OCI-LY7 (cell line): Measurements from ENCODE around the gene RPS24. TPM values are rescaled to one million over a fixed set of nuclear protein-coding genes. Genes with fewer than 3 reads are reported as not detected.

Experiments
- BruUV-seq: library from RNA; stranded (reverse); fragments of 400-500 nt; replicated peaks from 2 replicates; lab custom pipeline; 2021; lab: Mats Ljungman, UMichigan
- CTCF ChIA-PET: fragments of 300-600 bp; sonication (Branson Sonifier 250); formaldehyde crosslinking; loops from one replicate; lab custom pipeline; 2022; ENCODE audit warnings: antibody characterized with exemption; ENCODE audit not compliant: unreplicated experiment; lab: Charles Lee
- POLR2A ChIA-PET: fragments of 300-600 bp; sonication (Branson Sonifier 250); formaldehyde crosslinking; loops from one replicate; lab custom pipeline; 2022; ENCODE audit warnings: antibody characterized with exemption; lab: Charles Lee
- DNase-seq: peaks from one replicate; pipeline ENCODE4 v3.0.0-alpha.2; 2015; ENCODE audit warnings: low spot score
- H2AFZ ChIP-seq: fragments of 200-600 bp; sonication (generic), shearing (Covaris generic); 2 replicates; pipeline ENCODE4 v1.6.1; 2014; ENCODE audit warnings: mild to moderate bottlenecking, antibody characterized with exemption, low read length, moderate library complexity
- H3K27ac ChIP-seq: fragments of 200-600 bp; sonication (generic); 2 replicates; pipeline ENCODE4 v1.5.1; 2014; ENCODE audit warnings: mixed run types, low read depth, mild to moderate bottlenecking, moderate library complexity, low read length, inconsistent platforms; ENCODE audit not compliant: poor library complexity, severe bottlenecking
- H3K36me3 ChIP-seq: fragments of 200-600 bp; sonication (generic); 2 replicates; pipeline ENCODE4 v1.6.1; 2014; ENCODE audit warnings: mild to moderate bottlenecking, antibody characterized with exemption, low read length, moderate library complexity, mixed read lengths; ENCODE audit not compliant: insufficient read depth
- H3K4me1 ChIP-seq: fragments of 200-600 bp; sonication (generic); 2 replicates; pipeline ENCODE4 v1.5.1; 2014; ENCODE audit warnings: mild to moderate bottlenecking, low read length; ENCODE audit not compliant: insufficient read depth, poor library complexity, severe bottlenecking
- H3K4me2 ChIP-seq: fragments of 200-600 bp; sonication (generic); 2 replicates; pipeline ENCODE4 v1.6.1; 2014; ENCODE audit warnings: mild to moderate bottlenecking, low read length
- H3K4me3 ChIP-seq: fragments of 200-600 bp; sonication (generic); 2 replicates; pipeline ENCODE4 v1.5.1; 2014; ENCODE audit warnings: mild to moderate bottlenecking, low read depth, low read length; ENCODE audit not compliant: poor library complexity, severe bottlenecking
- H3K79me2 ChIP-seq: fragments of 200-600 bp; sonication (generic); 2 replicates; pipeline ENCODE4 v1.6.1; 2016; ENCODE audit warnings: low read depth, mild to moderate bottlenecking, low read length, moderate library complexity, mixed read lengths; ENCODE audit not compliant: insufficient read depth
- H3K9me2 ChIP-seq: fragments of 200-600 bp; sonication (generic); 2 replicates; pipeline ENCODE4 v1.6.1; 2016; ENCODE audit warnings: mild to moderate bottlenecking, low read length, mixed read lengths; ENCODE audit not compliant: insufficient read depth
- H3K9me3 ChIP-seq: fragments of 200-600 bp; sonication (generic); 2 replicates; pipeline ENCODE4 v1.6.1; 2014; ENCODE audit warnings: mild to moderate bottlenecking, mixed run types, low read length, mixed read lengths
- H4K20me1 ChIP-seq: fragments of 200-600 bp; sonication (generic); 2 replicates; pipeline ENCODE4 v1.6.1; 2014; ENCODE audit warnings: mild to moderate bottlenecking, antibody characterized with exemption, low read length, moderate library complexity, mixed read lengths; ENCODE audit not compliant: insufficient read depth
- CTCF ChIP-seq: fragments of 200-600 bp; sonication (generic); conservative IDR thresholded peaks from 2 replicates; pipeline ENCODE4 v1.5.1; 2014; ENCODE audit warnings: mild to moderate bottlenecking, antibody characterized with exemption, low read length, moderate library complexity, mixed read lengths
- EZH2phosphoT487 ChIP-seq: fragments of 200-600 bp; sonication (generic); IDR thresholded peaks from 2 replicates; pipeline ENCODE4 v1.6.1; 2018; ENCODE audit warnings: low read depth, borderline replicate concordance, mild to moderate bottlenecking, mixed run types, antibody characterized with exemption, low read length, moderate library complexity, mixed read lengths
- intact Hi-C: fragments of 100-400 bp; cut with micrococcal nuclease; formaldehyde crosslinking; loops from one replicate; pipeline ENCODE4 v1.10.0; 2022; ENCODE audit not compliant: unreplicated experiment
- total RNA-seq, 2 experiments: library from RNA; depleted of rRNA in 1 of 2; stranded (reverse); fragments of >200 nt in 1 of 2; shearing (Covaris generic) in 1 of 2; gene quantifications; 2 replicates each; pipeline ENCODE4 v1.2.3, GENCODE V29; 2014 to 2022

RPS24 gene
- total RNA-seq, 2 experiments from 2014 or later = 2,059 to 3,395 TPM

GRCh38 chr10:78078539-78079330 lies 45.1 kb downstream of the RPS24 start:
- H2AFZ ChIP-seq = no peak overlapping the region
- no peaks in the 10 kb centered on the region for H3K9me3 ChIP-seq
- H3K4me1 ChIP-seq = no peaks in the 10 kb centered on the region
- BruUV-seq = no TSS peak
- intact Hi-C loops = no loop called here
- no peaks in the 10 kb centered on the region for H3K9me2 ChIP-seq
- no peak for DNase-seq
- H3K4me2 ChIP-seq = no peak overlapping the region
- H3K4me3 ChIP-seq = no peak overlapping the region
- ChIA-PET POLR2A (interaction anchor here (0.5 to 0.6 kb wide), 2 partner anchors 15 to 21 kb away, joined by 3 to 4 read pairs; no protein-coding TSS in a partner anchor), CTCF (no interaction called here)
- no peak overlapping the region for H3K27ac ChIP-seq
- TF ChIP-seq CTCF = no peak
- no peak for TF ChIP-seq EZH2phosphoT487
- no peaks in the 10 kb centered on the region for H3K36me3 ChIP-seq
- H3K79me2 ChIP-seq = no peaks in the 10 kb centered on the region
- no peaks in the 10 kb centered on the region for H4K20me1 ChIP-seq

DNA sequence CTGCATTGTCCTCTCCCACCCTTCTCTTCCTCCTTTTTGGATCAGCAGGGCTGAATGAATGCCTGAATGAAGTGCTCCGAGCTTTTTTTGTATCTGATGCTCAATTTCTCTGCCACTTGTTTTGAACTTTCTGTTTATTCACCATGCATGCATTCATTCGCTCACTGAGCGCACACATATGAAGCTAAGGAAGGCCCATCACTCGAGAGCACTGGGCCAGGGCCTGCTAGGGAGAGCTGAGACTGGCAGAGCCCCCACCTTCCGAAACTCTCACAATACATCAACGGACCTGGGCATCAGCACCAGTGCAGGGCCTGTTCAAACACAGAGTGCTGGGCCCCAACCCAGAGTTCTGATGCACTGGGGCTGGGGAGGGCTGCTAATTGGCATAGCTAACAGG lies 45.7 kb downstream of the RPS24 start:
- Histone ChIP-seq H3K36me3 (no peaks in the 10 kb centered on the region), H3K4me1 (no peaks in the 10 kb centered on the region), H4K20me1 (no peaks in the 10 kb centered on the region), H3K4me2 (no peak overlapping the region), H3K79me2 (no peaks in the 10 kb centered on the region), H3K4me3 (no peak overlapping the region), H3K9me2 (no peaks in the 10 kb centered on the region), H2AFZ (no peak overlapping the region), H3K9me3 (no peaks in the 10 kb centered on the region), H3K27ac (no peak overlapping the region)
- DNase-seq = no peak
- TF ChIP-seq CTCF (no peak), EZH2phosphoT487 (no peak)
- CTCF ChIA-PET = no interaction called here
- intact Hi-C loops = no loop called here
- POLR2A ChIA-PET = interaction anchor here (0.6 kb wide), 1 partner anchor 20 kb away, joined by 4 read pairs; no protein-coding TSS in a partner anchor
- no TSS peak for BruUV-seq

GRCh38 chr10:78081292-78081691 lies 47.6 kb downstream of the RPS24 start:
- Histone ChIP-seq H3K9me3 (no peaks in the 10 kb centered on the region), H3K4me3 (no peak overlapping the region), H3K9me2 (no peaks in the 10 kb centered on the region), H3K36me3 (no peaks in the 10 kb centered on the region), H4K20me1 (no peaks in the 10 kb centered on the region), H3K27ac (no peak overlapping the region), H3K4me2 (no peak overlapping the region), H3K79me2 (no peaks in the 10 kb centered on the region), H2AFZ (no peak overlapping the region), H3K4me1 (no peaks in the 10 kb centered on the region)
- no TSS peak for BruUV-seq
- ChIA-PET CTCF (no interaction called here), POLR2A (no interaction called here)
- intact Hi-C loops = no loop called here
- no peak for TF ChIP-seq EZH2phosphoT487
- no peak for TF ChIP-seq CTCF
- no peak for DNase-seq
